MV-4-11 (cell line): Measurements from ENCODE around the gene LRRC43.
"Not testable (repeated sequence)": the region's sequence is repeated elsewhere in the genome, so short reads cannot be mapped to it uniquely, and the experiment has no call there.

Source experiments
- DNase-seq: peaks from one replicate; lab custom pipeline; 2025; lab: John Stamatoyannopoulos, UW

The LRRC43 gene

GRCh38 chr12:122192441-122192840 lies 9.5 kb downstream of the LRRC43 start:
- no peak for DNase-seq

GRCh38 chr12:122194804-122195203 lies 11.9 kb downstream of the LRRC43 start:
- DNase-seq: no peak

- DNase-seq: no peak
Measured at GRCh38 chr12:122195405-122195804, 12.5 kb downstream of the LRRC43 start.

- no peak for DNase-seq
Measured at GRCh38 chr12:122197612-122197966, 14.7 kb downstream of the LRRC43 start.

DNA sequence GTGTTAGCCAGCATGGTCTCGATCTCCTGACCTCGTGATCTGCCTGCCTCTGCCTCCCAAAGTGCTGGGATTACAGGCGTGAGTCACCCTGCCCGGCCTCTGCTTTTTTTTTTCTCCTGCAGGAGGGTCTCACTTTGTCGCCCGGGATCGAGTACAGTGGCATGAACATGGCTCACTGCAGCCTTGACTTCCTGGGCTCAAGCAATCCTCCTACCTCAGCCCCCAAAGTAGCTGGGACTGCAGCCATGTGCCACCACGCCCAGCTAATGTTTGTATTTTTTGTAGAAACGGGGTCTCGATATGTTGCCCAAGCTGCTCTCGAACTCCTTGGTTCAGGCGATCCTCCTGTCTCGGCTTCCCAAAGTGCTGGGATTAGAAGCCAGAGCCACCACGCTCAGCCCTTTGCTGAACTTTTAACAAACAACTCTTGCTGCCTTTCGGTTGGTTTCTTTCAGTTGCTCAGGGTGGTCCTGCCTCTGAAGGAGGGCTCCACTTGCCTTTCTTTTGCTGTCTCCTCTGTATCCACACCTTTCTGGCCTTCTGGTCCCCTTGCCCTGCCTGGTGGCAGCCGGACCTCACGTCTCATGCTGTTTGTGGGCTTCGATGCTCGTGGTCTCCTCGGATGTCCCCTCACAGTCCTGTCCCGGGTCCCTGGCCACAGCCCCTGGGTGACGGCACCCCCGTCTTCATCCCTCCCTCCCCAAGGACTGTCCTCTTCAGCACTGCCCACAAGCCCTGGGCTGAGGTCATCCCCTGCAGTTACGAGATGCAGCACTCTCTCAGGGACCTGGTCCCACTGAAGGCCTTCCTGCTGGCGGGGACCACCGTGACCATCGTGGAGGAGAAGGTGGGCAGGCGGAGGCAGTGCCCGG lies 16.8 kb downstream of the LRRC43 start:
- DNase-seq: no peak

- DNase-seq: no peak
Measured at GRCh38 chr12:122200541-122201175, 17.7 kb downstream of the LRRC43 start.

GRCh38 chr12:122201381-122201780 lies 18.5 kb downstream of the LRRC43 start:
- no peak for DNase-seq

DNA sequence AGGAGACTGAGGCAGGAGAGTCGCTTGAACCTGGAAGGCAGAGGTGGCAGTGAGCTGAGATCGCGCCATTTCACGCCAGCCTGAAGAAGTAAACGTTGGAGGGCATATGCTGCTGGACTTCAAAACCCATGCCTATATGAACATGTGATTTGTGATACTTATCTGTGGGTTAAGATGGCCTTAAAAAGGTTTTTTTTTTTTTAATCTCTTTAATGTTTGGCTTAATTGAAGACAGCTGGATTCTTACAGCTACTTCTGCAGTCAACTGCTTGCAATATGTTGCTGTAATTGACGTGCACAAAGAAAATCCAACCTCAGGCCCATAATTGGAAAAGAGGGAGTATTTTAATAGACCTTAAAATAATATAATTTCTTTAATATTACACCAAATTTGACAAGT lies 19.1 kb downstream of the LRRC43 start:
- DNase-seq: no peak

- DNase-seq: not testable (repeated sequence)
Measured at GRCh38 chr12:122202811-122203210, 19.9 kb downstream of the LRRC43 start.

- no peak for DNase-seq
Measured at GRCh38 chr12:122203301-122204166, 20.6 kb downstream of the LRRC43 start, which contains the start of gene B3GNT4. TSS of gene B3GNT4 (plus strand) at chr12:122203709. CDS start at chr12:122204619, 910 bp downstream.

DNA sequence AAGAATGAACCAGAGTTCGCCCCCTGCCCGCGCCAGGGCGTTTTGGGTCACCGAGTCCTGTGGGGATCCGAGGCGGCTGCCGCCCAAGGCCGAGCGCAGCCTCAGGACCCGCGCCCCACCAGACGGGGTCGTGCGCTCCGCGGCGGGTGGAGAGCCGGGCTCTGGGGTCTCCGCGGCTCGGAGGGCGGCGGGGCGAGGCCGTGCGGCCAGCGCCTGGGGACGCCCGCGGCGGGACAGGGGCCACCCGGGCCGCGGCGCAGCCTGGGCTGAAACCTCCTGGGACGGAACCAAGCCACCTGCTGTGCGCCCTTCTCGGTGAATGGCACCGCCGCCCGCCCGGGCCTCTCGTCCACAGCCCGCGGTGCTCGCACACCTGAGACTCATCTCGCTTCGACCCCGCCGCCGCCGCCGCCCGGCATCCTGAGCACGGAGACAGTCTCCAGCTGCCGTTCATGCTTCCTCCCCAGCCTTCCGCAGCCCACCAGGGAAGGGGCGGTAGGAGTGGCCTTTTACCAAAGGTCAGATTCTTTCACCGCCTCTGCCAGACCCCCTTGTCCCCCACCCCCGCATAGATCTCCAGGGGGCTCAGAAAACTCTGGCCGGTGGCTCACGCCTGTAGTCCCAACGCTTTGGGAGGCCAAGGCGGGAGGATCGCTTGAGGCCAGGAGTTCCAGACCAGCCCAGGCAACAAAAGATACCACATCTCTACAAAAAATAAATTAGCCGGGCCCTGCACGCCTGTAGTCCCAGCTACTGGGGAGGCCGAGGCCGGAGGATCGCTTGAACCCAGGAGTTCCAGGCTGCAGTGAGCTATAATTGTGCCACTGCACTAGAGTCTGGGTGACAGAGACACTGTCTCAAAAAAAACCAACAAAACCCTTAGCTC lies 21.5 kb downstream of the LRRC43 start:
- no peak for DNase-seq

GRCh38 chr12:122205053-122205925 lies 22.4 kb downstream of the LRRC43 start:
- DNase-seq: peak; percentile 19

- DNase-seq: no peak
Measured at GRCh38 chr12:122206111-122206881, 23.4 kb downstream of the LRRC43 start.

DNA sequence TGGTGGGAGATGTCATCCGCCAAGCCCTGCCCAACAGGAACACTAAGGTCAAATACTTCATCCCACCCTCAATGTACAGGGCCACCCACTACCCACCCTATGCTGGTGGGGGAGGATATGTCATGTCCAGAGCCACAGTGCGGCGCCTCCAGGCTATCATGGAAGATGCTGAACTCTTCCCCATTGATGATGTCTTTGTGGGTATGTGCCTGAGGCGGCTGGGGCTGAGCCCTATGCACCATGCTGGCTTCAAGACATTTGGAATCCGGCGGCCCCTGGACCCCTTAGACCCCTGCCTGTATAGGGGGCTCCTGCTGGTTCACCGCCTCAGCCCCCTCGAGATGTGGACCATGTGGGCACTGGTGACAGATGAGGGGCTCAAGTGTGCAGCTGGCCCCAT lies 24.1 kb downstream of the LRRC43 start:
- no peak for DNase-seq

GRCh38 chr12:122207391-122207790 lies 24.5 kb downstream of the LRRC43 start:
- DNase-seq: no peak

DNA sequence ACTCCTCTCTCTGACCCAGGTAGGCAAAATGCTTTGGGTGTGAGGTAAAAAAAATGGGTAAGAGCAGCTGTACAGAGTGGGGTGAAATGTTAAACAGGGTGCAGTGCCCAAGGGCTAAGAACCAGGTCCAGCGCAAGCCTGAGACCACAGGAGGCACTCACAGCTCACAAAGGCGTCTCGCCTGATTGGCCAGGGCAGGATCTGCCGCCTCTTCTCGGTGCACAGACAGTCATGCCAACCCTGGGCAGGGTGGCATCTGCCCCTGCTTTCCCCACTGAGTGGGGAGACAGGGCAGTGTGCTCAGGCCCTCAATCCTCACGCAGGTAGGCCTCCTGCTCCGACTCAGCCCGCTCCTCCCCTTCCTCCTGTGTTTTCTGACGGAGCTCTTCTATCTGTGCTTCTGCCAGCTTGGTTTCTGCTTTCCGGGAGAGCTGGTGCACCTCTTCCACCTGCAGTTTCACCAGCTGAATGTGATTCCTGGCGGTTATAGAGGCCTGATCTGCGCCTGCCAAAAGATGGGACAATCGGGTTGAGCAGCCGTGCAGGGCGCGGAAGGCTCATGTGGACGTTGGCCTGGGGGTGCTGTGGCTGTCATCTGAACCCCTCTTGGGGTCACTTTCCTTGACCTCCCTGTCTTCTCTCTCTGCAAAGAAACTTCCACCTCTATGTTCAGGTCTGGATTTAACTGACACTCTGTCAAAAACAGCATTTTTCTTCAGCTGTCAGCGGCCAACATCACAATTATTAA lies 25.3 kb downstream of the LRRC43 start:
- no peak for DNase-seq

GRCh38 chr12:122215771-122216170 lies 32.8 kb downstream of the LRRC43 start:
- no peak for DNase-seq

GRCh38 chr12:122216445-122216844 lies 33.5 kb downstream of the LRRC43 start:
- no peak for DNase-seq
